ENCODE data around the gene NCOR1.
A peak's percentile ranks its signal among the peaks of the same experiment; 100 is the strongest.

NCOR1 gene

DNA sequence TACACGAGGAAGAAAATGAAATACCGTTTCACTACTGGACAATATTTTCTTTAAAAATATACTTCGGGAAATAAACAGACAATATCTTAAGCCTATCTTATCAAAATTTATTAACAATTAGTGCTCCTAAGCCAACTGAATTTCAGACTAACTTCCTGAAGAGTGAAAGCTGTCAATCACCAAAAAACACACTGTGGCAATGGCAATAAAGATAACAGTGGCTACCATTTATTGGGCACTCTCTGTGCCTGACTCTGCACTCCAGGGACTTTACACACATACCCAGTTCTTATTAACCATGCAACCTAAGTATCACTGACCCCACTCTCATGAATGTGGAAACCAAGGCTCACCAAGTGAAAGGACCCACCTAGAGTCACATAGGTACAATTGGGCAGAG, 83.7 kb downstream of the NCOR1 start:
- no peak overlapping the region for H3K14ac ChIP-seq (ENCODE audit: low read length)

DNA sequence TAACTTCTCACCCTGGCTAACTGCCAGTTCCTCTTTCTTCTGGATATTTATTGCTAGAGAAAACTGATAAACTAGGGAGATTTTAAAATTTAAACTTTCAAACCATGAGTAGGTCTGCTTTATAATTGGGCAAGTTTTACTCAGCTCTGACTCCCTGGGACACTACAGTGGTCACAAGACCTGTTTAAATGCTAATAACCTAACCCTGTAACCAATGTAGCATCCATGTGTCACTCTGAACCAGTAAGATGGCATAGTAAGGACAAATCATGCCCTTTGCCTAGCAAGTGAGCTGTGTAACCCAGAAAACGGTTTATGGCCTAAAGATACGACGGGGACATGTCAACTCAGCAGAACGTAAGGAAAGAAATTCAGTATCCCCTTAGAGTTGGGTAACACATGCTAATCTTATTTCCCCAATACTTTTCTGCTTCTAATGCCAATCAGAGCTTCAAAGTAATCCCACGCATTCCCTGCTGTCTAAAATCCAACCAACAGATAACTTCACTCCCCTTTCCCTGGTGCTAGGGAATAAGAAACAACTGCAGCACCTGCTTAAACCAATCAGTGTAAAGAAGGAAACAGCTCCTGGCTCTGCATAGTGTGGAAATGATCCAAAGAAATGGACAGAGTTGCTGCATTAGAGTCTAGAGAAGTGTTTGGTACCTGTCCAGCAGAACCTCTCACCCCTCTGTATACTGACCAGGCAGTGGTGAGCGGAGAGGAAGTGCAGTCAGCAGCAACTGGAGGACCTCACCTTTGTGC, 85.7 kb downstream of the NCOR1 start:
- Histone ChIP-seq H3K4me2 (ENCODE audit: low read length) (no peak overlapping the region), H2AFZ (ENCODE audit: insufficient read depth, low read length, poor library complexity) (no peak overlapping the region), H3K27me3 (ENCODE audit: insufficient read depth, low read length) (no peaks in the 10 kb centered on the region), H3K27ac (ENCODE audit: low read depth, low read length) (no peak overlapping the region), H3K4me3 (ENCODE audit: low read depth, low read length) (no peak overlapping the region), H3K18ac (ENCODE audit: low read length) (no peak overlapping the region), H2BK120ac (ENCODE audit: insufficient read depth, low read length, poor library complexity) (no peak overlapping the region), H3K4me1 (ENCODE audit: control insufficient read depth in 1 of 2, insufficient read depth in 2 of 2, low read length in 2 of 2) (no peaks in the 10 kb centered on the region), H3K4ac (ENCODE audit: low read depth, low read length) (no peak overlapping the region), H3K9ac (ENCODE audit: low read length) (no peak overlapping the region), H3K79me1 (ENCODE audit: low read length) (no peaks in the 10 kb centered on the region), H2BK12ac (ENCODE audit: low read length) (no peak overlapping the region), H3K79me2 (ENCODE audit: control insufficient read depth, insufficient read depth, low read length, poor library complexity) (no peaks in the 10 kb centered on the region), H3K14ac (ENCODE audit: low read length) (no peak overlapping the region), H4K8ac (ENCODE audit: low read depth, low read length) (no peak overlapping the region), H4K12ac (ENCODE audit: low read depth, low read length) (no peak overlapping the region), H3K9me3 (ENCODE audit: insufficient read depth, low read depth, low read length) (no peaks in the 10 kb centered on the region), H3K23ac (ENCODE audit: low read length) (peak overlapping the region; percentile 50), H3K36me3 (ENCODE audit: control insufficient read depth in 1 of 2, insufficient read depth in 2 of 2, low read length in 2 of 2) (peaks cover 0 to 15% of the 10 kb centered on the region in 2 experiments), H4K91ac (ENCODE audit: low read depth, low read length) (no peak overlapping the region), H2BK5ac (ENCODE audit: low read depth, low read length, poor library complexity) (no peak overlapping the region), H2AK5ac (ENCODE audit: low read length) (no peak overlapping the region)
- WGBS (ENCODE audit: extremely low coverage, insufficient coverage, insufficient read length) = no CpG with 5 or more reads among the region's 6 CpGs
- no peak for DNase-seq

More for the DNA sequence above, 83.7 kb downstream of the NCOR1 start:
- H3K23ac ChIP-seq (ENCODE audit: low read length) = peak overlapping the region; percentile 6
- no peaks in the 10 kb centered on the region for H3K79me2 ChIP-seq (ENCODE audit: control insufficient read depth, insufficient read depth, low read length, poor library complexity)
- H3K18ac ChIP-seq (ENCODE audit: low read length) = no peak overlapping the region
- no peak for DNase-seq
- no peak overlapping the region for H4K91ac ChIP-seq (ENCODE audit: low read depth, low read length)
- no peaks in the 10 kb centered on the region for H3K4me1 ChIP-seq (ENCODE audit: control insufficient read depth in 1 of 2, insufficient read depth in 2 of 2, low read length in 2 of 2)
- no peak overlapping the region for H3K9ac ChIP-seq (ENCODE audit: low read length)
- H3K27ac ChIP-seq (ENCODE audit: low read depth, low read length) = no peak overlapping the region
- no peak overlapping the region for H2AFZ ChIP-seq (ENCODE audit: insufficient read depth, low read length, poor library complexity)
- no peak overlapping the region for H4K8ac ChIP-seq (ENCODE audit: low read depth, low read length)
- H2BK120ac ChIP-seq (ENCODE audit: insufficient read depth, low read length, poor library complexity) = no peak overlapping the region
- no peak overlapping the region for H2BK12ac ChIP-seq (ENCODE audit: low read length)
- no peak overlapping the region for H3K4me3 ChIP-seq (ENCODE audit: low read depth, low read length)
- no peak overlapping the region for H4K12ac ChIP-seq (ENCODE audit: low read depth, low read length)
- WGBS (ENCODE audit: extremely low coverage, insufficient coverage, insufficient read length) = no CpG with 5 or more reads among the region's 3 CpGs
- H3K9me3 ChIP-seq (ENCODE audit: insufficient read depth, low read depth, low read length) = no peaks in the 10 kb centered on the region
- H3K36me3 ChIP-seq (ENCODE audit: control insufficient read depth in 1 of 2, insufficient read depth in 2 of 2, low read length in 2 of 2) = peaks cover 4 to 18% of the 10 kb centered on the region in 2 experiments
- H3K4me2 ChIP-seq (ENCODE audit: low read length) = no peak overlapping the region
- H2BK5ac ChIP-seq (ENCODE audit: low read depth, low read length, poor library complexity) = no peak overlapping the region
- no peaks in the 10 kb centered on the region for H3K79me1 ChIP-seq (ENCODE audit: low read length)
- no peaks in the 10 kb centered on the region for H3K27me3 ChIP-seq (ENCODE audit: insufficient read depth, low read length)
- no peak overlapping the region for H3K4ac ChIP-seq (ENCODE audit: low read depth, low read length)
- no peak overlapping the region for H2AK5ac ChIP-seq (ENCODE audit: low read length)

DNA sequence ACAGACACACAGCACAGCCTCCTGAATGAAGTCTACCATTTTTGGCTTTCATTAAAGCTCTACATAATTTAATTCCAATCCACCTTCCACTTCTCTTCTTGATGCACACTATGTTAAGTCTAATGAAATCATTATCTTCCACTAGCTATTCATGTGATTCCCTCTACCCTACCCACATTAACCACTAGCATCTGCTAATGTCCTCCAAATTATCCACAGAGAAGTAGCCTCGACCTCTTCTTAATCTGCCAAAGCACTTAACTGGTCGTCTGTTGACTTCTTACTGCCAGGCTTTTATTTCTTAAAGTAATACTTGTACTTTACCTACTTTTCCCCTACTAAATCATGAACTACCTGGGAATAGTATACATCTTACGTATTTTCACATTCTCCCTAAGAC, 91.8 kb downstream of the NCOR1 start:
- no peak overlapping the region for H2BK120ac ChIP-seq (ENCODE audit: insufficient read depth, low read length, poor library complexity)
- H3K23ac ChIP-seq (ENCODE audit: low read length) = no peak overlapping the region
- no peak overlapping the region for H3K14ac ChIP-seq (ENCODE audit: low read length)
- H3K4me1 ChIP-seq (ENCODE audit: control insufficient read depth in 1 of 2, insufficient read depth in 2 of 2, low read length in 2 of 2) = no peaks in the 10 kb centered on the region
- H2BK5ac ChIP-seq (ENCODE audit: low read depth, low read length, poor library complexity) = no peak overlapping the region
- H3K9me3 ChIP-seq (ENCODE audit: insufficient read depth, low read depth, low read length) = no peaks in the 10 kb centered on the region
- H3K27me3 ChIP-seq (ENCODE audit: insufficient read depth, low read length) = no peaks in the 10 kb centered on the region
- no peak overlapping the region for H4K91ac ChIP-seq (ENCODE audit: low read depth, low read length)
- H3K79me2 ChIP-seq (ENCODE audit: control insufficient read depth, insufficient read depth, low read length, poor library complexity) = no peaks in the 10 kb centered on the region
- no peak overlapping the region for H3K4me2 ChIP-seq (ENCODE audit: low read length)
- no peak overlapping the region for H3K18ac ChIP-seq (ENCODE audit: low read length)
- DNase-seq = no peak
- no peak overlapping the region for H3K4me3 ChIP-seq (ENCODE audit: low read depth, low read length)
- no peak overlapping the region for H3K27ac ChIP-seq (ENCODE audit: low read depth, low read length)
- no peaks in the 10 kb centered on the region for H3K79me1 ChIP-seq (ENCODE audit: low read length)
- H2AFZ ChIP-seq (ENCODE audit: insufficient read depth, low read length, poor library complexity) = no peak overlapping the region
- WGBS (ENCODE audit: extremely low coverage, insufficient coverage, insufficient read length) = no CpG with 5 or more reads among the region's 3 CpGs
- no peak overlapping the region for H3K4ac ChIP-seq (ENCODE audit: low read depth, low read length)
- no peak overlapping the region for H3K9ac ChIP-seq (ENCODE audit: low read length)
- H3K36me3 ChIP-seq (ENCODE audit: control insufficient read depth in 1 of 2, insufficient read depth in 2 of 2, low read length in 2 of 2) = peaks cover 3 to 14% of the 10 kb centered on the region in 2 experiments
- H4K8ac ChIP-seq (ENCODE audit: low read depth, low read length) = no peak overlapping the region
- H4K12ac ChIP-seq (ENCODE audit: low read depth, low read length) = no peak overlapping the region
- no peak overlapping the region for H2BK12ac ChIP-seq (ENCODE audit: low read length)
- no peak overlapping the region for H2AK5ac ChIP-seq (ENCODE audit: low read length)

DNA sequence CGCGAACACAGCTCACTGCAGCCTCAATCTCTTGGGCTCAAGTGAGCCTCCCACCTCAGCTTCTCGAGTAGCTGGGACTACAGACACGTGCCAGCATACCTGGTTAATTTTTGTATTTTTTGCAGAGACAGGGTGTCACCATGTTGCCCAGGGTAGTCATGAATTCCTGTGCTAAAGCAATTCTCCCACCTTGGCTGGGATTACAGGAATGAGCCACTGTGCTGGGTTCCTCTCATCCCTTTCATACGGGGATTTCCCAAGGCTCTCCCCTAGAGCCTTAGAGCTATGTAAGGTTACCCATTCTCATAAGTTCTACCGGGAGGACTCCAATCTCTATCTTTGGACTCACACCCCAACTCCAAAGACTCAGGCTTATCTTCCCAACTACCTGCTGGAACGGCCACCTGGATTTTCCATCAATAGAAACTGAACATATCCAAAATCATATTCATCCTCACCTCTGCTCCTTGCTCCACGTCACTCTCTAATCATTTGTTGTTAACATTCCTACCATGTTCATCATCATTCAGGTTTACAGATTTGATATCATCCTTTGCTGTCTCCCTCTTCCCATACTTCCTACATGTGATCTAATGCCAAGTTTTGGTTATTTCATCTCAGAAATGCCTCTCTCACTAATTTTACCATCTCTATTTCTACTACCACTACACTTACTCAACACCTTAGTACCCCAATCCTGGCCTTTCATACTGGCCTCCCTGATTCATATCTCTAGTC, 92.5 kb downstream of the NCOR1 start:
- no peaks in the 10 kb centered on the region for H3K79me1 ChIP-seq (ENCODE audit: low read length)
- no CpG with 5 or more reads among the region's 8 CpGs for WGBS (ENCODE audit: extremely low coverage, insufficient coverage, insufficient read length)
- no peak overlapping the region for H2BK12ac ChIP-seq (ENCODE audit: low read length)
- no peaks in the 10 kb centered on the region for H3K4me1 ChIP-seq (ENCODE audit: control insufficient read depth in 1 of 2, insufficient read depth in 2 of 2, low read length in 2 of 2)
- peaks cover 3 to 13% of the 10 kb centered on the region in 2 experiments for H3K36me3 ChIP-seq (ENCODE audit: control insufficient read depth in 1 of 2, insufficient read depth in 2 of 2, low read length in 2 of 2)
- H3K4me2 ChIP-seq (ENCODE audit: low read length) = no peak overlapping the region
- H3K79me2 ChIP-seq (ENCODE audit: control insufficient read depth, insufficient read depth, low read length, poor library complexity) = no peaks in the 10 kb centered on the region
- H4K8ac ChIP-seq (ENCODE audit: low read depth, low read length) = no peak overlapping the region
- H4K91ac ChIP-seq (ENCODE audit: low read depth, low read length) = no peak overlapping the region
- no peak overlapping the region for H3K18ac ChIP-seq (ENCODE audit: low read length)
- no peak overlapping the region for H3K27ac ChIP-seq (ENCODE audit: low read depth, low read length)
- no peak overlapping the region for H3K4me3 ChIP-seq (ENCODE audit: low read depth, low read length)
- H3K27me3 ChIP-seq (ENCODE audit: insufficient read depth, low read length) = no peaks in the 10 kb centered on the region
- H2BK5ac ChIP-seq (ENCODE audit: low read depth, low read length, poor library complexity) = no peak overlapping the region
- H3K23ac ChIP-seq (ENCODE audit: low read length) = no peak overlapping the region
- no peak overlapping the region for H2AFZ ChIP-seq (ENCODE audit: insufficient read depth, low read length, poor library complexity)
- no peak overlapping the region for H3K9ac ChIP-seq (ENCODE audit: low read length)
- peak; percentile 66 to 72 for DNase-seq
- no peak overlapping the region for H3K4ac ChIP-seq (ENCODE audit: low read depth, low read length)
- no peak overlapping the region for H3K14ac ChIP-seq (ENCODE audit: low read length)
- H2AK5ac ChIP-seq (ENCODE audit: low read length) = no peak overlapping the region
- H2BK120ac ChIP-seq (ENCODE audit: insufficient read depth, low read length, poor library complexity) = no peak overlapping the region
- H3K9me3 ChIP-seq (ENCODE audit: insufficient read depth, low read depth, low read length) = no peaks in the 10 kb centered on the region
- no peak overlapping the region for H4K12ac ChIP-seq (ENCODE audit: low read depth, low read length)
